ENCODE results near the gene CNGB1.

Gene CNGB1

DNA sequence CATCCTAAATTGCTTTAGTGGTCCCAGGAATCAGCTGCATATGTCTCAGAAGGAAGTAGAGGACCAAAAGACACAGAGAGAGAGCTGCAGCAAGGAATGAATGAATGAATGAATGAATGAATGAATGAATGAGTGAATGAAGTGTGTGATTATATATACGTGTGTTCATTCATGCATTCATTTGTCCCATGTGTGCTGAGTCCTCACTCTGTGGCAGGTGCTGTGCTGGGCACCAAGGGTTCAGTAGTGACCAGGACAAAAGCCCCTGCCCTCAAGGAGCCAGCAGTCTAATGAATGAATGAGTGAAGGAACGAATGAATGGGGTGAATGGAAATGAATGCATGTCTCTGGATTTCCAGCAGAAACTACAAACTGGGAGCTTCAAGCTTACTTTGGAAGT, 9.4 kb downstream of the CNGB1 start:
- Histone ChIP-seq H3K79me2 (ENCODE audit: control insufficient read depth, insufficient read depth, low read length, unreplicated experiment) (no peaks in the 10 kb centered on the region), H3K4me1 (ENCODE audit: control insufficient read depth, insufficient read depth, low read length, unreplicated experiment) (peaks cover 5% of the 10 kb centered on the region), H2AFZ (ENCODE audit: low read length, unreplicated experiment) (no peak overlapping the region), H3K4me3 (ENCODE audit: low read depth, low read length) (no peak overlapping the region), H3K36me3 (ENCODE audit: insufficient read depth, low read length) (no peaks in the 10 kb centered on the region), H3K27me3 (ENCODE audit: insufficient read depth, low read length) (no peaks in the 10 kb centered on the region; the same call in 1 of the 2 replicates), H3K27ac (ENCODE audit: low read depth, low read length) (no peak overlapping the region)

DNA sequence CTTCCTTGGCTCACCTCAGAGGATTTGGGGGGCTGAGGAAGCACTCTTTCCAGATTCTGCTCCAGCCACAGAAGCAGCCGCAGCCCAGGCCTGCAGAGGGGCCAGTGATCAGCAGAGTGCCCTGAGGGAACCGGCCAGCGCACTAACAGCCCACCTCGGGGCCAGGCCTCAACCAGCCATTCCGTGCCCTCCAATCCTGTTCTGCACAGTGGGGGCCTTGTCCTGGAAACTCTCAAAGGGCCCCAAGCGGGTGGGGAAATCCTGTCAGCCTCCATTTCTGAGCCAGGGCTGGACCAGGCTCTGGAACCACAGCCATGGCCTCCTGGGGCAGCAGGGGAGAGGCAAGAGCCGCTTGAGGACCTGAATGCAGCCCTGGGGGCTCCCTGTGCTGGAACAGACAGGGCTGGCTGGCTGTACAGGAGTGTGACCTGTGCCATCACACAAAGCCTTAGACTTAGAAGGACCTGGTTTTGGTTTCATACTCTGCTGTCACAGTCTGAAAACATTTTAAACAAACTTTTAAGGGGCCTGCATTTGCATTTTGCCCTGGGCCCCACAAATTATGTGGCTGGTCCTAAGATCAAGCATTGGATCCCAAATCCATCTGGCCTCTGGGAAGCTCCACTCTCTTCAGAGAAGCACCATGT, 10.0 kb downstream of the CNGB1 start:
- no peaks in the 10 kb centered on the region for H3K36me3 ChIP-seq (ENCODE audit: insufficient read depth, low read length)
- H3K27ac ChIP-seq (ENCODE audit: low read depth, low read length), result no peak overlapping the region
- no peak overlapping the region for H2AFZ ChIP-seq (ENCODE audit: low read length, unreplicated experiment)
- no peaks in the 10 kb centered on the region for H3K79me2 ChIP-seq (ENCODE audit: control insufficient read depth, insufficient read depth, low read length, unreplicated experiment)
- H3K4me1 ChIP-seq (ENCODE audit: control insufficient read depth, insufficient read depth, low read length, unreplicated experiment), result no peaks in the 10 kb centered on the region
- H3K4me3 ChIP-seq (ENCODE audit: low read depth, low read length), result no peak overlapping the region
- H3K27me3 ChIP-seq (ENCODE audit: insufficient read depth, low read length), result no peaks in the 10 kb centered on the region; the same call in 1 of the 2 replicates

DNA sequence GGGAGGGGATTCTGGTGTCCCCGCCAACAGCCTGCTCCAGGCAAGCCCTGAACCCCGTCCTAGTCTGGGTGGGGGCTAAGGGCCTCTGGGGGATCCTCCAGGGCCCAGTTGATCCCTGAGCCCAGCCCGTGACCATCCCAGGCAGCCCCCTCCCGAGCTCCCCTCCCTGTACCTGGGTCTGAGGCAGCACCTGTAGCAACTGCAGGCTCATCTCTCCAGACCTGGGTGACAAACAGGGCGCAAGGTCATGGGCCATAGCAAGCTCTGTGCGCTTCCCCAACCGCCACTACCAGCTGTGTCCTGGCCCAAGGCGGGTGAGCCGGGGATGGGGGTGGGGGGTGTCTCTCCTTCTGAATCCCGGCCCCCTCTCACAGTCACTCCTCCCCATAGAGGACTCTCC, 10.6 kb downstream of the CNGB1 start:
- Histone ChIP-seq H3K27ac (ENCODE audit: low read depth, low read length) (no peak overlapping the region), H3K79me2 (ENCODE audit: control insufficient read depth, insufficient read depth, low read length, unreplicated experiment) (no peaks in the 10 kb centered on the region), H3K4me3 (ENCODE audit: low read depth, low read length) (no peak overlapping the region), H3K27me3 (ENCODE audit: insufficient read depth, low read length) (no peaks in the 10 kb centered on the region; the same call in 1 of the 2 replicates), H3K36me3 (ENCODE audit: insufficient read depth, low read length) (no peaks in the 10 kb centered on the region), H3K4me1 (ENCODE audit: control insufficient read depth, insufficient read depth, low read length, unreplicated experiment) (no peaks in the 10 kb centered on the region), H2AFZ (ENCODE audit: low read length, unreplicated experiment) (no peak overlapping the region)

DNA sequence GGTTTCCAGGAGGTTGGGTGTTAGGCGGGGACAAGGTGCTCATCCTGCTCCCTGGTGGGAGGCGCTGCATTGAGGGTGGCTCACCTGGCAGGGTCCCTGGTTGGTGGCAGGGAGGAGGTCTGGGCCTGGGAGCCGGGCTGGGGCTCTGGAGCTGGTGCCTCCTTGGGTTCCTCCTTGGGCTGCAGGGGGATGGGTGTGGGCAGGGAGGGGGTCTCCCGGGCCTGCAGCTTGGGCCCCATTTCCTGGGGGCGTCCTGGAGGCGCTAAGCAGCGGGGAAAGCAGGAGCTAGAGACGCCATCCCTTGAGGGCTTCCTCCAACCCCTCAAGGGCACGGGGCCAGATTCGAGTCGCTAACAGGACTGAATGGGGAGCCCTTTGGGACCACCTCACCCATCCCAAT, 11.1 kb downstream of the CNGB1 start:
- Histone ChIP-seq H3K4me3 (ENCODE audit: low read depth, low read length) (no peak overlapping the region), H3K27me3 (ENCODE audit: insufficient read depth, low read length) (no peaks in the 10 kb centered on the region; the same call in 1 of the 2 replicates), H3K79me2 (ENCODE audit: control insufficient read depth, insufficient read depth, low read length, unreplicated experiment) (no peaks in the 10 kb centered on the region), H2AFZ (ENCODE audit: low read length, unreplicated experiment) (no peak overlapping the region), H3K27ac (ENCODE audit: low read depth, low read length) (no peak overlapping the region), H3K4me1 (ENCODE audit: control insufficient read depth, insufficient read depth, low read length, unreplicated experiment) (no peaks in the 10 kb centered on the region), H3K36me3 (ENCODE audit: insufficient read depth, low read length) (no peaks in the 10 kb centered on the region)

DNA sequence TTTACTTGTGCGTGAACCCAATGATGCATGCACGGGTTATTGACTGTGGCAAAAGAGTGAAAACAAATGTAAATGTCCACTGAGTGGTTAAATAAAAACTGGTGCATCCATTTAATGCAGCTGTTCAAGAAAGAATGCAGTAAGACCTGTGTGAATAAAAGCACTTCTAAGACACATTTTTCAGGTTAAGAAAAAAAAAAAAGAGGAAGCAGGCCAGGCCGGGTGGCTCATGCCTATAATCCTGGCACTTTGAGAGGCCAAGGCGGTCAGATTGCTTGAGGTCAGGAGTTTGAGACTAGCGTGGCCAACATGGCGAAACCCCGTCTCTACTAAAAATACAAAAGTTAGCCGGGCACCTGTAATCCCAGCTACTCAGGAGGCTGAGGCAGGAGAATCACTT, 11.8 kb downstream of the CNGB1 start:
- no peaks in the 10 kb centered on the region for H3K79me2 ChIP-seq (ENCODE audit: control insufficient read depth, insufficient read depth, low read length, unreplicated experiment)
- H3K36me3 ChIP-seq (ENCODE audit: insufficient read depth, low read length), result no peaks in the 10 kb centered on the region
- H3K4me3 ChIP-seq (ENCODE audit: low read depth, low read length), result no peak overlapping the region
- no peak overlapping the region for H2AFZ ChIP-seq (ENCODE audit: low read length, unreplicated experiment)
- no peaks in the 10 kb centered on the region; the same call in 1 of the 2 replicates for H3K27me3 ChIP-seq (ENCODE audit: insufficient read depth, low read length)
- no peaks in the 10 kb centered on the region for H3K4me1 ChIP-seq (ENCODE audit: control insufficient read depth, insufficient read depth, low read length, unreplicated experiment)
- no peak overlapping the region for H3K27ac ChIP-seq (ENCODE audit: low read depth, low read length)

DNA sequence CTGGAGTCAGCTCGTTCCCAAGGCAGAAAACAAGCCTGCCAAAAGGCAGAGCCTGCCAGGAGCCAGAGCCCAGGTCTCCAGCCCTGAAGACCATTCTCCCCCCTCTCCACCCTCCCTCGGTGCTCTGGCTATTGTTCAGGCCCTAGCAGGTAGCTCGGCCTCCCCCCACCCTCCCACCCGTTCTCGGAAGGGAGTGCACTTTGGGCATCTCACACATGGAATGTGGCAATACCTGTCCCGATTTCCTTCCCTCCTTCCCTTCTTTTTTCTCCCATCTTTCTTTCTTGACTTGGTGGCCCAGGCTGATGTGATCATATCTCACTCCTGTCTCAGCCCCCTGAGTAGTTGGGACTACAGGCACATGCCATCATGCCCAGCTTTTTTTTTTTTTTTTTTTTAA, 12.4 kb downstream of the CNGB1 start:
- no peak overlapping the region for H3K4me3 ChIP-seq (ENCODE audit: low read depth, low read length)
- no peak overlapping the region for H2AFZ ChIP-seq (ENCODE audit: low read length, unreplicated experiment)
- H3K27ac ChIP-seq (ENCODE audit: low read depth, low read length), result no peak overlapping the region
- H3K79me2 ChIP-seq (ENCODE audit: control insufficient read depth, insufficient read depth, low read length, unreplicated experiment), result no peaks in the 10 kb centered on the region
- no peaks in the 10 kb centered on the region for H3K4me1 ChIP-seq (ENCODE audit: control insufficient read depth, insufficient read depth, low read length, unreplicated experiment)
- H3K27me3 ChIP-seq (ENCODE audit: insufficient read depth, low read length), result no peaks in the 10 kb centered on the region; the same call in 1 of the 2 replicates
- H3K36me3 ChIP-seq (ENCODE audit: insufficient read depth, low read length), result no peaks in the 10 kb centered on the region

DNA sequence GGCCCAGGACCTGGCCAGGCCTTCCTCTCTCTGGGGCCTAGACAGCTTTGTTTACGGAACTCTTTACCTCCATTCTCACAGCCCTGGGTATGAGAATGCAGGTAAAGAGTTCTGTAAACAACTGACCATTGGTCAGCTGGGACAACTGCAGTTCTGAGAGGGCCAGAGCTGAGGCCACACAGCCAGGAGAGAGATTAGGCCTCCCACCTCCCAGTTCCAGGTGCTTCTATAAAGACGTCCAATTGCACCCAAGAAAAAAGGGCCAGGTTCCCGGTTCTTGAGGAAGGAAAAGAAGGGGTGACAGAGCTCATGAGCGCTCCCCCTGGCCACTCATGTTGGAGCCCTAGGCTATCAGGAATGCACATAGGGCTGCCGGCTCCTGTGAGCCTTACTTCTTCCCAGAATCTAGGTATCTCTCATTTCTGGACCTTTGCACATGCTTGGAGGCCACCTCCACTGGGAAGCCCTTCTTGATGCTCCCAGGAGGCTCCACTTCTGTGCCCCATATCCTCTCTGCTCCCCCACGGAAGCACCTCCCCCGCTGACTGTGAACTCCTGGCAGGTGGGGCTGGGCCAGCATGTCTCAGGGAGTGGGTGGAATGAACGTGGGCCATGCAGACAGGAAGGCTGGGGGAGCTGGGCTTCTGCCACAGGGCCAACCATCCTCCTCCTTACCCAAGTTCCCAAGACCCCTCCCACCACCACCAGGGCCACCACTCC, 13.1 kb downstream of the CNGB1 start:
- H3K4me3 ChIP-seq (ENCODE audit: low read depth, low read length), result no peak overlapping the region

DNA sequence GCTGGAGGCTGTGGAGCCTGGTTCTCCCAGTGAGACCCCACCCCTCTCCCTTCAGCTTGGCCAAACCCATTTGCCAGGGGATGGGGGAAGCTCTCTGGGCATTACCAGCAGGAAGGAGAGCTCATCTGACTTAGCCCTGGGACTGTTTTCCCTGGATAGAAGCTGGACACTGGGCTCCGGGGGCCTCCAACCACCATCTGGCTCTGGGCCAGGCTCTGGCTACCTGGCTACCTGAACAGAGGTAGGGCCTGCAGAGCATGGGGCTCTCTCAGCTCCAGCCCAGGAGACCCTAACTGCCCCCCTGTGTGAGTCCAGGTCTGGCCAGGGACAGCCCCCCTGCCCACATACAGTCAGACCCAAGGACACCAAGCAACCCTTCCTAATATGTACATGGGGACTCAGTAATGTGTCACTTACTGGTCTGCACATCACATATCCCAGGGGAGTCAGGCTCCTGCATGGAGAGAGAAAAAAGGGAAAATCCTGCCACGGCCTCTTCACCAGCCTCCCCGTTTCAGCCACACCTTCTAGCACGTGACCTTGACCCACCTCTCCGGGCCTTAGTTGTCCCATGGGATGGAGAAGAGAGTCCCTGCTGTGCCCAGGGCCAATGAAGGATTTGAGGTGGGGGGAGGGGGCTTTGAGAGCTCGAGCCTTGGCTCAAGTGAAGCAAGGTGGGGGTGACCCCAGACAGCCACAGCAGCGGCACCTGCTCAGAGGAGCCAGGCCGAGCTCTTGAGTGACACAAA, 13.8 kb downstream of the CNGB1 start:
- Histone ChIP-seq H3K4me1 (ENCODE audit: control insufficient read depth, insufficient read depth, low read length, unreplicated experiment) (no peaks in the 10 kb centered on the region), H3K79me2 (ENCODE audit: control insufficient read depth, insufficient read depth, low read length, unreplicated experiment) (no peaks in the 10 kb centered on the region), H2AFZ (ENCODE audit: low read length, unreplicated experiment) (no peak overlapping the region), H3K4me3 (ENCODE audit: low read depth, low read length) (no peak overlapping the region), H3K27ac (ENCODE audit: low read depth, low read length) (no peak overlapping the region), H3K27me3 (ENCODE audit: insufficient read depth, low read length) (no peaks in the 10 kb centered on the region; the same call in 1 of the 2 replicates), H3K36me3 (ENCODE audit: insufficient read depth, low read length) (no peaks in the 10 kb centered on the region)

More for the DNA sequence above, 13.1 kb downstream of the CNGB1 start:
- H3K27me3 ChIP-seq (ENCODE audit: insufficient read depth, low read length), result no peaks in the 10 kb centered on the region; the same call in 1 of the 2 replicates
- H2AFZ ChIP-seq (ENCODE audit: low read length, unreplicated experiment), result no peak overlapping the region
- H3K79me2 ChIP-seq (ENCODE audit: control insufficient read depth, insufficient read depth, low read length, unreplicated experiment), result no peaks in the 10 kb centered on the region
- H3K27ac ChIP-seq (ENCODE audit: low read depth, low read length), result no peak overlapping the region
- H3K4me1 ChIP-seq (ENCODE audit: control insufficient read depth, insufficient read depth, low read length, unreplicated experiment), result no peaks in the 10 kb centered on the region
- no peaks in the 10 kb centered on the region for H3K36me3 ChIP-seq (ENCODE audit: insufficient read depth, low read length)

DNA sequence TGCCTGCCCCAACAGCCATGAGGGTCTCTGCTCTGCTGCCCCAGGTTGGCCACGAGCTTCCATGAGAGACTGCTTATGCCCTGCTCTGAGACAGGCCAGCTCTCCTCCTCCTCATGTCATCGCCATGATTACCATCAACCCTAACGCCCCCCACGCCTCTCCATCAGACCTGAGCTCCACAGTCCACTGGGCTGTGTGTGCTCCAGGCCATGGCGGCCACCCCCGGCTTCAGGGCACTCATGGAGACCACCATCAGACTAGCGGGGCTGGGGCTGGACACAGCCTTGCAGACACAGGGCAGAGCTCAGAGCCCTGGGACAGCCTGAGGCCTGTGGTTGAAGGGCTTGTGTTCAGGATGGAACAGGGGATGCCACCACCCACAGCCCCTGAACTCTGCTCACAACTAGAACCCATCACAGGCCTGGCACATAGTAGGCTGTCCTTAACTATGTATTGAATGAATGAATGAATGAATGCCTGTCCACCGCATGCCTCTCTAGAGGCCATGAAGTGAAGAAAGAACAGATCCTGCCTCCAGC, 14.6 kb downstream of the CNGB1 start:
- Histone ChIP-seq H3K4me1 (ENCODE audit: control insufficient read depth, insufficient read depth, low read length, unreplicated experiment) (no peaks in the 10 kb centered on the region), H3K27ac (ENCODE audit: low read depth, low read length) (no peak overlapping the region), H3K4me3 (ENCODE audit: low read depth, low read length) (no peak overlapping the region), H3K36me3 (ENCODE audit: insufficient read depth, low read length) (no peaks in the 10 kb centered on the region), H3K79me2 (ENCODE audit: control insufficient read depth, insufficient read depth, low read length, unreplicated experiment) (no peaks in the 10 kb centered on the region), H3K27me3 (ENCODE audit: insufficient read depth, low read length) (no peaks in the 10 kb centered on the region), H2AFZ (ENCODE audit: low read length, unreplicated experiment) (no peak overlapping the region)

DNA sequence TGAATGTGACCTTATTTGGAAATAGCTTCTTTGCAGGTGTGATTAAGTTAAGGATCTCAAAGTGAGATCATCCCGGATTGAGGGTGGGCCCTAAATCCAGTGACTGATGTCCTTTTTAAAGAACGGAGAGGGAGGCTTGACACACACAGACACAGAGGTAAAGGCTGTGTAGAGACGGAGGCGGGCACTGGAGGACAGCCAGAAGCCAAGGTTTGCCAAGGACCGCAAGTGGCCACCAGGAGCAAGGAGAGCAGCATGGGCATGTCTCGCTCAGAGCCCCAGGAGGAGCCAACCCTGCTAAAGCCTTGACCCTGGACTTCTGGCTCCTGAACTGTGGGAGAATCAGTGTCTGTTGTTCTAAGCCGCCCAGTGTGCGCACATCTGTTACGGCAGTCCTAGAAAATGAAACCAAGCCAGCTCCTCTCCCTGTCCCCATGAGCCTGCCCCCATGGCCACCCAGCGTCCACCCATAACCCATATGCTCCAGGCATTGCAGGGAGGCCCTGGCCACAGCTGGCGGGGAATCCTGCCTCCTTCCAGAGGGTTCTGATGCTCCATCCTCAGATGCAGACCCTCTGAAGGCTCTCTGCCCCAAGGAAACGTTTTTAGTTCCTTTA, 15.2 kb downstream of the CNGB1 start:
- Histone ChIP-seq H3K36me3 (ENCODE audit: insufficient read depth, low read length) (no peaks in the 10 kb centered on the region), H3K27me3 (ENCODE audit: insufficient read depth, low read length) (no peaks in the 10 kb centered on the region), H3K79me2 (ENCODE audit: control insufficient read depth, insufficient read depth, low read length, unreplicated experiment) (no peaks in the 10 kb centered on the region), H3K4me1 (ENCODE audit: control insufficient read depth, insufficient read depth, low read length, unreplicated experiment) (no peaks in the 10 kb centered on the region), H3K27ac (ENCODE audit: low read depth, low read length) (no peak overlapping the region), H2AFZ (ENCODE audit: low read length, unreplicated experiment) (no peak overlapping the region), H3K4me3 (ENCODE audit: low read depth, low read length) (no peak overlapping the region)

All from ACC112 (cell line).